Loucy (cell line): ENCODE results near the gene RNF43.

Experiments
- CTCF ChIP-seq: fragments of 200-600 bp; sonication (generic); conservative IDR thresholded peaks from 2 replicates; pipeline ENCODE4 v1.5.1; 2014; ENCODE audit warnings: mild to moderate bottlenecking, antibody characterized with exemption, low read length
- EZH2phosphoT487 ChIP-seq: fragments of 200-600 bp; IDR thresholded peaks from 2 replicates; pipeline ENCODE4 v1.6.1; 2018; ENCODE audit warnings: antibody characterized with exemption, mild to moderate bottlenecking, moderate library complexity, borderline replicate concordance

GRCh38 chr17:58413684-58414083 is 3.6 kb downstream of the RNF43 start:
- TF ChIP-seq EZH2phosphoT487 (no peak), CTCF (no peak)
